Parathyroid adenoma (tissue), 2 donors: Measurements from ENCODE around the gene SHC4.

Source experiments
- H2AFZ ChIP-seq: fragments of 300-600 bp; sonication (generic); one replicate; pipeline ENCODE4 v1.7.0; 2017; ENCODE audit warnings: antibody characterized with exemption, mild to moderate bottlenecking
- H3K27ac ChIP-seq: fragments of 300-600 bp; sonication (generic); one replicate; pipeline ENCODE4 v1.7.0; 2017
- H3K27me3 ChIP-seq: fragments of 300-600 bp; sonication (generic); one replicate; pipeline ENCODE4 v1.7.0; 2017; ENCODE audit warnings: low read length; ENCODE audit not compliant: control insufficient read depth, insufficient read depth
- H3K36me3 ChIP-seq: fragments of 300-600 bp; sonication (generic); one replicate; pipeline ENCODE4 v1.7.0; 2017; ENCODE audit warnings: low read length; ENCODE audit not compliant: control insufficient read depth, insufficient read depth
- H3K4me1 ChIP-seq: fragments of 300-600 bp; sonication (generic); one replicate; pipeline ENCODE4 v1.7.0; 2017; ENCODE audit warnings: control low read depth
- H3K4me2 ChIP-seq: fragments of 300-600 bp; sonication (generic); one replicate; pipeline ENCODE4 v1.7.0; 2017; ENCODE audit warnings: low read length
- H3K4me3 ChIP-seq: fragments of 300-600 bp; sonication (generic); one replicate; pipeline ENCODE4 v1.7.0; 2017; ENCODE audit warnings: low read depth, low read length
- H3K79me2 ChIP-seq: fragments of 300-600 bp; sonication (generic); one replicate; pipeline ENCODE4 v1.7.0; 2017; ENCODE audit warnings: control low read depth
- H3K9ac ChIP-seq: fragments of 300-600 bp; sonication (generic); one replicate; pipeline ENCODE4 v1.7.0; 2017; ENCODE audit warnings: mild to moderate bottlenecking
- H3K9me3 ChIP-seq: fragments of 300-600 bp; sonication (generic); one replicate; pipeline ENCODE4 v1.7.0; 2017; ENCODE audit warnings: low read length; ENCODE audit not compliant: control insufficient read depth
- CTCF ChIP-seq: fragments of 300-600 bp; sonication (generic); IDR thresholded peaks from one replicate; pipeline ENCODE4 v1.7.0; 2017; ENCODE audit warnings: antibody characterized with exemption, mild to moderate bottlenecking
- donor health status: primary hyperparathyroidism.

Gene SHC4

GRCh38 chr15:48965972-48966371 lies 2.3 kb upstream of the SHC4 start:
- H3K9ac ChIP-seq: no peak overlapping the region
- no peak overlapping the region for H2AFZ ChIP-seq
- H3K4me3 ChIP-seq: no peak overlapping the region
- H3K4me1 ChIP-seq: no peaks in the 10 kb centered on the region
- H3K79me2 ChIP-seq: no peaks in the 10 kb centered on the region
- H3K27me3 ChIP-seq: no peaks in the 10 kb centered on the region
- H3K36me3 ChIP-seq: no peaks in the 10 kb centered on the region
- H3K27ac ChIP-seq: no peak overlapping the region
- TF ChIP-seq CTCF: no peak
- no peaks in the 10 kb centered on the region for H3K9me3 ChIP-seq
- no peak overlapping the region for H3K4me2 ChIP-seq

GRCh38 chr15:48964898-48965297 lies 1.2 kb upstream of the SHC4 start:
- Histone ChIP-seq H3K27ac (no peak overlapping the region), H3K4me2 (no peak overlapping the region), H3K4me3 (no peak overlapping the region), H2AFZ (no peak overlapping the region), H3K36me3 (no peaks in the 10 kb centered on the region), H3K27me3 (no peaks in the 10 kb centered on the region), H3K9me3 (no peaks in the 10 kb centered on the region), H3K79me2 (no peaks in the 10 kb centered on the region), H3K9ac (no peak overlapping the region), H3K4me1 (no peaks in the 10 kb centered on the region)
- no peak for TF ChIP-seq CTCF

GRCh38 chr15:48962662-48963523 lies 826 bp downstream of the SHC4 start:
- H3K27me3 ChIP-seq: no peaks in the 10 kb centered on the region
- H3K27ac ChIP-seq: no peak overlapping the region
- H3K4me3 ChIP-seq: peak overlapping the region; percentile 40
- no peaks in the 10 kb centered on the region for H3K36me3 ChIP-seq
- peak overlapping the region; percentile 89 for H3K4me2 ChIP-seq
- H3K79me2 ChIP-seq: no peaks in the 10 kb centered on the region
- no peaks in the 10 kb centered on the region for H3K9me3 ChIP-seq
- peak overlapping the region; percentile 67 for H2AFZ ChIP-seq
- no peaks in the 10 kb centered on the region for H3K4me1 ChIP-seq
- TF ChIP-seq CTCF: no peak
- H3K9ac ChIP-seq: no peak overlapping the region

GRCh38 chr15:48955967-48956366 lies 7.8 kb downstream of the SHC4 start:
- Histone ChIP-seq H3K4me2 (no peak overlapping the region), H3K79me2 (no peaks in the 10 kb centered on the region), H3K27me3 (no peaks in the 10 kb centered on the region), H3K36me3 (no peaks in the 10 kb centered on the region), H3K27ac (no peak overlapping the region), H3K9ac (no peak overlapping the region), H3K4me1 (no peaks in the 10 kb centered on the region), H2AFZ (no peak overlapping the region), H3K9me3 (no peaks in the 10 kb centered on the region), H3K4me3 (no peak overlapping the region)
- TF ChIP-seq CTCF: no peak

GRCh38 chr15:48955370-48955769 lies 8.3 kb downstream of the SHC4 start:
- Histone ChIP-seq H3K4me3 (no peak overlapping the region), H3K79me2 (no peaks in the 10 kb centered on the region), H2AFZ (no peak overlapping the region), H3K4me1 (no peaks in the 10 kb centered on the region), H3K4me2 (no peak overlapping the region), H3K27me3 (no peaks in the 10 kb centered on the region), H3K9ac (no peak overlapping the region), H3K9me3 (no peaks in the 10 kb centered on the region), H3K36me3 (no peaks in the 10 kb centered on the region), H3K27ac (no peak overlapping the region)
- TF ChIP-seq CTCF: no peak
